GM12865 (cell line): ENCODE results near the gene PDGFD.

ENCODE experiments used
- DNase-seq: peaks from one replicate; pipeline ENCODE4 v3.0.0; 2010; ENCODE audit warnings: low read depth
- H3K4me3 ChIP-seq: 2 replicates; pipeline ENCODE4 v1.5.1; 2011; ENCODE audit warnings: mild to moderate bottlenecking, low read depth, low read length, control low read depth
- TF ChIP-seq, protein P1 (sequence below): IDR thresholded peaks from 2 replicates; pipeline ENCODE4 v1.5.1; 2011; ENCODE audit warnings: low read length, control low read depth, low read depth, inconsistent platforms; ENCODE audit not compliant: insufficient read depth; ENCODE audit errors: missing control alignments

Gene PDGFD

GRCh38 chr11:103960108-103960507 is 203.8 kb downstream of the PDGFD start:
- TF ChIP-seq, protein P1, sequence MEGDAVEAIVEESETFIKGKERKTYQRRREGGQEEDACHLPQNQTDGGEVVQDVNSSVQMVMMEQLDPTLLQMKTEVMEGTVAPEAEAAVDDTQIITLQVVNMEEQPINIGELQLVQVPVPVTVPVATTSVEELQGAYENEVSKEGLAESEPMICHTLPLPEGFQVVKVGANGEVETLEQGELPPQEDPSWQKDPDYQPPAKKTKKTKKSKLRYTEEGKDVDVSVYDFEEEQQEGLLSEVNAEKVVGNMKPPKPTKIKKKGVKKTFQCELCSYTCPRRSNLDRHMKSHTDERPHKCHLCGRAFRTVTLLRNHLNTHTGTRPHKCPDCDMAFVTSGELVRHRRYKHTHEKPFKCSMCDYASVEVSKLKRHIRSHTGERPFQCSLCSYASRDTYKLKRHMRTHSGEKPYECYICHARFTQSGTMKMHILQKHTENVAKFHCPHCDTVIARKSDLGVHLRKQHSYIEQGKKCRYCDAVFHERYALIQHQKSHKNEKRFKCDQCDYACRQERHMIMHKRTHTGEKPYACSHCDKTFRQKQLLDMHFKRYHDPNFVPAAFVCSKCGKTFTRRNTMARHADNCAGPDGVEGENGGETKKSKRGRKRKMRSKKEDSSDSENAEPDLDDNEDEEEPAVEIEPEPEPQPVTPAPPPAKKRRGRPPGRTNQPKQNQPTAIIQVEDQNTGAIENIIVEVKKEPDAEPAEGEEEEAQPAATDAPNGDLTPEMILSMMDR, result no peak
- H3K4me3 ChIP-seq, result no peak overlapping the region
- no peak for DNase-seq

GRCh38 chr11:103959279-103959942 is 204.5 kb downstream of the PDGFD start:
- H3K4me3 ChIP-seq, result no peak overlapping the region
- peak; percentile 79 for DNase-seq
- TF ChIP-seq, protein P1, result no peak

DNA sequence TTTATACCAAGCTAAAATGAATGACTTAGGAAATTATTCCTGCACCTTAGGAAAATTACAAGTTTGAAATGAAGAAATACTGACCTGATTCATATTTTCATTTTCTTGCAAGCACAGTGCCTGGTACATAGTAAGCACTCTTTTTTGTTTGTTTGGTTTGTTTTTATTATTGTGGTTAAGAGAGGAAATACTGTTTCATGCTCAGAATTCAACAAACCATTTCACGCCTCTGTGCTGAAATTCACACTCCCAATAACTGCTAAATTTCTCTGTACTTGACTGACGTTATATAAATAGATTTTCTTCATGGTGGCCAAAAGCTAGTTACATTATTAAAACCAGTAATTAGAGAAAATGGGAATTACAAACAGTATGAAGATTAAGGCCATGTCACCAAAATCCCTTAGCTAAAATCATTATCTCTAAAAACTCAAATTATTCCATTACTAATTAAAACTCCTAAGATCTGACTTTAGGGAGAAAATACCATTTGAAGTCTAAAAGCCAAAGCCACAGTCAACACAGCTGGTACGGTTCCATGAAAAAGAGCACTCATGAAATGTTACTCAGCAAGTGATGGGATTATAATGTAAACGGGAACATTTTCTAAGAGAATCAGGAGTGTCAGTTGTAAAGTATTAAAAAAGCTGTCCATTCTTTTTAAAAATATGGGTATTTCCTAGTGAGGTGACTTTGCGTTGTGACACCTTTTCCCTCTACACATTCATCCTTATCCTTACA is 205.3 kb downstream of the PDGFD start:
- DNase-seq, result peak; percentile 61
- H3K4me3 ChIP-seq, result no peak overlapping the region
- TF ChIP-seq, protein P1, result no peak

DNA sequence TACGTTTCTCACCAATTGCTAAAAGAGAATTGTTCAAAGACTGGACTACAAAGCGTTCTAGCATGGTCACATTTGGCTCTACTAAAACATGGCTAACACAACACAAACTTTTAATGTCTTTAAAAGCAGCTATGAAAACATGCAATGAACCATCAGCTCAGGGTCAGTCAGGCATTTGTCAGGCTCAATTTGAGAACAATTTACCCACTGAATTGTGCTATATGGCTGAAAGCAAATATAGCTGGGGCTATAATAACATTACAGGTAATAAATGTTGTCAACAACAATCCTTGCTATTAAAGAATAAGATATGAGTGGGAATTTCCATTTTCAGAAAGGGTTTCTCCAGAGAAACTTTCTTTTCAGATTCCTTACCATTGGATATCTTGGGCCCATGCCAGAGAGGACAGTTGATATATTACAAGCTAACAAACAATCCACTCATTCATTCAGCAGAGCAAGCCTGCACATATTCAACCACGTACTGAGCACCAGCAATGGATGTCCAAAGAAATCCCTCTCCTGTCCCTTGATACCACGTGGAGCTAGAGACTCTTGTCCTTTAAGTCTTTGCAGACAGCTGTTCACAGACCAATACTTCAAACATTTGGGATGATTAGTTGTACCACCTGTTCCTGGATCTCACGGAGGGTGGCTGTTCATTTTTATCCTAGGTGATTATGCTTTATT is 210.0 kb downstream of the PDGFD start:
- DNase-seq, result no peak
- H3K4me3 ChIP-seq, result no peak overlapping the region
- TF ChIP-seq, protein P1, result no peak

DNA sequence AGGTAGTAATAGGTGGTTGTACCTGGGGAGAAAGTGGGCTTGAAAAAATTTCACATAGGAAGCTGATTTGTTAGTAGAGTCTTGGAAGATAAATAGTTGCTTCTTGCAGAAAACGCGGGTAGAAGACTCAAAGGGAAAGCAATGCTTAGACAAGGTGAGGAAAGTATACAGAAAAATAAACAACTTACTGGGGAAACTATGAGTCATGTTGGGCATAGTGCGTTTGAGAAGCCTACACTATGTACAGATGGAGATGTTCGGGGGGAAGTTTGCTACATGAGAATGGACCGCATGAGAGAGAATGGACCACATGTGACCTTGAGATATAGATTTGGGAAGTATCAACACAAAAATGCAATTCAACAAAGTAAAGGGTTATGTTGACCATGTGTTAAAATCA is 214.2 kb downstream of the PDGFD start:
- no peak for DNase-seq
- TF ChIP-seq, protein P1, result no peak
- H3K4me3 ChIP-seq, result no peak overlapping the region

DNA sequence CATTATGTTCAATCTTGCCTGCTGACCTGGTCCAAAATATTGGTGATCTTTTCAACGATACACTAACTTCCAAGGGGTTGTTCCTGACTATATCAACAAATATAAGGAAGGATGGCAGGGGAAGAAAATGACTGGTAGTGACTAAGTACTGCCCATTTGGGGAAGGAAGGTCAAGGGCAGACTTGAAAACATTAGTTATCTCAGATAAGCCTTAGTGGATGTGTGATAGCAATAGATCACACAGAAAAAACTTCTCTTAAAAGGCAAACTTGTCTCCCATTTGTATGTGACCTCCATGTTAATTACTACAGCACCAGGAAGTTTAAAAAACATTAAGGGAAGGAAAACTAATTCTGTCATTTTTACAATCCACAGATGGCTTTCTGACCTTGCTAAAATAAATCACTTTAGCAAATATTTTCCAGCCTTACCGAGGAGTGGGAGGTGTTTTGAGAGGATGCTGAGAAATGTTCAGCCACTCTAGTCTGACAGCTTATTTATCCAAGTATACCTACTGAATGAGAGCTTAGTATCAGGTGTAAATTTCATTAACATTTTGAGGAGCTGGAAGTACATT is 215.7 kb downstream of the PDGFD start:
- H3K4me3 ChIP-seq, result no peak overlapping the region
- TF ChIP-seq, protein P1, result no peak
- DNase-seq, result no peak
